Pons (tissue), 1 donor: ENCODE measurements around the gene PACSIN3.

ENCODE experiments used
- DNase-seq: peaks from one replicate; pipeline ENCODE4 v3.0.0-alpha.2; 2016; ENCODE audit warnings: low spot score

The PACSIN3 gene

GRCh38 chr11:47176328-47177228 is 9.7 kb downstream of the PACSIN3 start, which contains the start of gene ARFGAP2:
Gene ARFGAP2, minus strand, starts transcription at chr11:47176879. Its CDS starts 26 bp downstream, at chr11:47176853.
- DNase-seq = peak; percentile 95

- DNase-seq = no peak
Observed at GRCh38 chr11:47175746-47176327, 10.4 kb downstream of the PACSIN3 start.

DNA sequence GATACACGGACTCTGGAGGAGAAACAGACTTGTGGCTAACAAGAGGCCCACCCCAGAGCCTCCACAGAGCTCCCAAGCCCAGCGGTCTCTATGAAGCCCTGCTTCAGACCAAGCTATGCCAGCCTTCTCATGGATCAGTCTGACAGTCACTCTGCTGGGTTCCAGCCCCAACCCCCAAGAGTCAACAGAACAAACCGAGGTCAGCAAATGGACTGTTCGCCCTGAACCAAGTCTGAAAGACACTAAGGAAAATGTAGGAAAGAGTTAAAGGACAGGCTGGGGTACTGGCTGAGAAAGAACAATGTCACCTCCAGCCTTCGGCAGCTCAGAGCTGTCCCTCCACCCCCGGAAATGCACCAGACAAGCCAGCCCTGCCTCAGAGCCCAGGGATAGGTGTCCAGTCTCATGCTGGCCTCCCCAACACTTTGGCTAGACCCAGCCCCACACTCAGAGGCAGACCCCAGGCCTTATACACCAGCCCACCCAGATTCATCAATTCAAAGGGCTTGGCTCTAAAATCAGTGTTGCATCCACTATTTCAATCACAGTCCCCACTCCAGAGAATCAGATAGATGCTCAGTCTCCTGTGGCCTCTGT is 13.4 kb downstream of the PACSIN3 start:
- no peak for DNase-seq

GRCh38 chr11:47171856-47172255 is 14.4 kb downstream of the PACSIN3 start:
- no peak for DNase-seq

GRCh38 chr11:47171061-47171838 is 15.0 kb downstream of the PACSIN3 start:
- DNase-seq = no peak

DNA sequence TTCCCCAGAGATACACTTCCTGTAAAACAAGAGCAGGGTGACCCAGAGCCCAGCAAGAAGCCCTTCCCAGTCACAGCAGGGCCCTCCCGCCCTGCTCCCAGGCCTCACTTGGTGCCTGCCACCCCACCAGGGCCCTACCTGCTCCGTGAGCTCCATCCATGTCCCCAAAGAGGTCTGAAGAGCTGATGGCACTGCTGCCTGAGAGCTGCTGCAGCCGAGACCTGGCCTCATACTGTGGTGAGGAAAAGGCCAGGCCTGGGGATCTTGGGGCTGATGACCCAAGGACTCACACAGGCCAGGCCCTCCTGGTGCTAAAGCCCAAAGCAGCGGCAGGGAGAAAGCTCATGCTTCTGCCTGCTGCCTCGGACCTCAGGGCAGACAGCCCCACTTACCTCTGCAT is 19.9 kb downstream of the PACSIN3 start:
- no peak for DNase-seq

DNA sequence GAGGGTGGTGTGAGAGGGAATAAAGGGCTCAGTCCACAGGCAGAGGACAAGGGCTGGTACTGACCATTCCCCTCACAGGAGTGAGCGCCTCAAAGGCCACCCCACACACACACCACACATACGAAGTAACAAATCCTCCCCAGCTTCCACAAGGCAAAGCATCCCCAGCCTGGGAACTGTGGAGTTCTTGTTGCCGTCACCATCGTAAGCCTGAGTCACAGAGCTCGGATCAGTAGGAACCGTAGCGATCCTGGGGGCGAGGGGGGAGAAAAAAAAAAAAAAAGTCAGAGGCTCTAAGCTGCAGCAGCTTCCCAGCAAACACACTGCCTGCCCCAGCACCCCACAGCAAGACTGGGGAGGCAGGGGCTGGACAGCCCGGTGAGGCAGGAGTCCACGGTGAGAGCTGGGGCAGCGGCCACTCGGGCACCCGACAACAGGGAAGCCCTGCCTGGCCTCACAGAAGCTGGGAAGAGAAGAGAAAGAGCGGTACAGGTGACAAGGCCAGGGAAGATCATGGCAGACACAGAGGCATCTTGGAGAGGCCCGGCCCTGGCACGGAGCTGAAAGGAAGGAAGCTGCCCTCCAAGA is 20.9 kb downstream of the PACSIN3 start:
- DNase-seq = no peak

DNA sequence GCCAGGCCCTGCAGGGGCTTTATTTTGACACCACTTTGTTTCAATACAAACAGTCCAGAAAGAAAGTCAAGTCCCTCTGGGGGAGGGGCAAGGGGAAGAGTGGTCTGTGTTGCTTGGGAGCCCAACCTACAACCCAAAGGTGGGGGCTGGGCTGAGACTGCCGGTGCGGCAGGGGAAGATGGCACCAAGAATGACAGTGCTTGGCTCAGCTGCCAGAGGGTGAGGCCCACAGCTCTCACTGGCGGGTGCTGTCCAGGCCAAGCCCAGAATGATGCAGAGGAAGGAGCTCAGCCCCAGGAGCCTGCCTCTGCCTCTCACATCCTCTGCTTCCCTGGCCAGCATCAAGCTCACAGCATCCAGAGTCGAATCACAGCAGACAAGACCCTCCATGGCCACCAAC is 21.9 kb downstream of the PACSIN3 start:
- DNase-seq = no peak

DNA sequence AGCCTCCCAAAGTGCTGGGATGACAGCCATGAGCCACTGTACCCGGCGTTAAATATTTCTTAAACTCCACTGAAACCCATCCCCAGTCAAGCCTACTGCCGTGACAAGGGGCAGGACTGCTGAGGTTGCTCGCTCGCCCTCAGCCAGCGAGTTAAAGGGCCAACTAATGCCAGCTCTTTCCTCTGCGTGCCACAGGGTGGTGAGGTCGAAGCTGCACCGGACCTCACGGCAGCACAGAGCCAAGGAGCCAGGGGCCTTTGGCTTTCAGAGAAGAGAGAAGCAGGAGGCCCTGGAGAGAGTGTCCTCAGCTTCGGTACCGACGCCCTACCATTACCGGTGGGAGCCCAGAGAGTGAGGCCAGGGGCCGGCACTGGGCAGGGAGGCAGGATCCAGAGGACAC is 22.3 kb downstream of the PACSIN3 start:
- no peak for DNase-seq

- no peak for DNase-seq
Observed at GRCh38 chr11:47163193-47163592, 23.0 kb downstream of the PACSIN3 start.

GRCh38 chr11:47162426-47162825 is 23.8 kb downstream of the PACSIN3 start:
- DNase-seq = no peak

- no peak for DNase-seq
Observed at GRCh38 chr11:47161890-47162289, 24.3 kb downstream of the PACSIN3 start.

DNA sequence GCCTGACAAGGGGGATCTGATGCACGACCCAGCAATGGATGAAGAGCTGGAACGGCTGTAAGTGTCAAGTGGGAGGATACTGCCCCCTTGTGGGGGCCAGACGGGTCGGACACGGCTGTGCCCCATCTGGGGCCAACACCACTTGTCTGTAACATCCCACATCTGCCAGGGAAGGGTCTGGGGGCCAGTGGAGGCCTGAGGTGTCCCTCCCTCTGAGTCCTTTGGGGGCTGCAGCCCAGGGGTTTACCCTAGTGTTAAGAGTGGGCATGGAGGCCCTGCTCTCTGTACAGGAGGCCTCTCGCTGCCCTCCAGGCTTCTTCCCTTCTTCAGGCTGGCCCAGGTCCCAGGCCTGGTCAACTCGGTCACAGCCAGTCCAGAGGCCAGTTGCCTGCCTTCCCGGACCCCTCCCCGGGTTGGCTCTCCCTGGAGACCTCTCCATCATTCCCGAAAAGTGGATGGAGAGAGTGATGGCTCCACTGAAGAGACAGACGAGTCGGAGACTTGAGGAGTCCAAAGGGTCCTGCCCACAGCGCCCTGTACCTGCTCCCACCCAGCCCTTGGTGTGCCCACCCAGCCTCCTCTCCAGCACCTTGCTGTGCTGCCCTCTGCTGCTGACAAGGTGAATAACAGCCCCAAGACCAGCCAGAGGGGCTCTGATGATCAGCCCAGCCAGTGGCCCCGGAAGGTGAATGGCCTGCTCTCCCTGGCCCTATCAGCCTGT is 24.9 kb downstream of the PACSIN3 start:
- peak; percentile 81 for DNase-seq

DNA sequence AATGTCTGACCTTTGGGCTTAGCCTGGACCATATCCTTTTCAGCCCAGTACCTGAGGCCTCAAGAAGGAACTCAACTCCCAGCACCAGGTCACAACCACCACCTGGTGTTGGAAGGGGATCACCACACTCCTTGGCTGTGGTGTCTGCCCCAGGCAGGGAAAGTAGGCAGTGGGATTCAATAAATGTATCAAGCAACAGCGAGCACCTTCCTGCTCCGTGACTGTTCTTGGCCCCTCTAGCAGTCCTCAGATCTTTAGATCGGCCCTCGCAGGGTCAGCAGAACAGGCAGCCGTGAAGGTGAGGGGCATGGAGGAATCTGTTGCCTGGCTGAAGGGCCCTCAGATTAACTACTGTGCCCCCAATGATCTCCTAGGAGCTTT is 25.5 kb downstream of the PACSIN3 start:
- no peak for DNase-seq

GRCh38 chr11:47158242-47158641 is 28.0 kb downstream of the PACSIN3 start:
- no peak for DNase-seq

DNA sequence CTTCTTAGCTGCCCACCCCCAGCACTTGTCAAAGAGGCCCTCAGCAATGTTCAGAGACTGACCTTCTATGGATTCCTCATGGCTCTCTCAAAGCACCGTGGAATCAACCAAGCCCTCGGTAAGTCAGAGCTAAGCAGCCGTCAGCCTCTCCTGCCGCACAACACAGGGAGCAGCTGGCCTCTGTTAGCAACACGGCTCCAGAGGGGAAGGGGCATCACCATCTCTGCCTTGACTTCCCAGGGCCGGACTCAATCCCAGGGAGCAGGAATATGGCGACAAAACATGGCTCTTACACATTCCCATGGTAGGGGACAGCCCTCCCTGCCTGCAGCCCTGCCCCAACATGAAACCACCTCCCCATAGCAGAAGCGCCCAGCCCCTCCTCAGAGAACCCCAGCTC is 28.4 kb downstream of the PACSIN3 start:
- no peak for DNase-seq

DNA sequence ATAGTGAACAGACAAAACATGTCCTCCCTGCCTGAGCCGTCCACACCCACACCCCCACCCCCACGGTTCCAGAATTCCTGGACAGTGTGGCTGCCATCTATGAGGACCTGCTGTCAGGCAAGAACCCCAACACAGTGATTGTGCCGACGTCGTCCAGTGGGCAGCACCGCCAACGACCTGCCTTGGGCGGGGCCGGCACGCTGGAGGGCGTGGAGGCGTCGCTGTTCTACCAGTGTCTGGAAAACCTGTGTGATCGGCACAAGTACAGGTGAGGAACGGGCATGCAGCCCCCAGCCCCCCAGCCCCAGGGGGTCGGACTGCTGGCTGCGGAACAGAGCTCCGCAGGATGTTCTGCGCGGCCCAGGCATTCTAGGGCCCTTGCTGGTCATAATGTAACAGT is 29.3 kb downstream of the PACSIN3 start:
- no peak for DNase-seq

- no peak for DNase-seq
Observed at GRCh38 chr11:47156333-47156732, 29.9 kb downstream of the PACSIN3 start.

GRCh38 chr11:47155879-47156278 is 30.4 kb downstream of the PACSIN3 start:
- DNase-seq = no peak

- DNase-seq = no peak
Observed at GRCh38 chr11:47154616-47155570, 31.3 kb downstream of the PACSIN3 start.
